Neutrophil (primary cell): ENCODE results near the gene CUZD1.

Source experiments
- H3K27ac ChIP-seq: fragments of 200-600 bp; sonication (generic); 2 replicates; pipeline ENCODE4 v1.5.1; 2016; ENCODE audit warnings: mild to moderate bottlenecking, moderate library complexity
- H3K27me3 ChIP-seq: fragments of 200-600 bp; sonication (generic); 2 replicates; pipeline ENCODE4 v1.6.0; 2016; ENCODE audit warnings: mild to moderate bottlenecking
- H3K36me3 ChIP-seq: fragments of 200-600 bp; sonication (generic); 2 replicates; pipeline ENCODE4 v1.5.1; 2017
- H3K4me1 ChIP-seq, 2 experiments: fragments of 200-600 bp in 1 of 2; sonication (generic) in 1 of 2; 1 replicate in 1 of 2; 2 replicates in 1 of 2; pipeline versions ENCODE4 v1.5.1 to v1.6.1; 2013 to 2016; ENCODE audit warnings: low read depth in 1 of 2, low read length in 1 of 2, mild to moderate bottlenecking in 1 of 2, moderate library complexity in 1 of 2; ENCODE audit not compliant: control insufficient read depth in 1 of 2, insufficient read depth in 1 of 2
- H3K4me3 ChIP-seq, 2 experiments: fragments of 200-600 bp in 1 of 2; sonication (generic) in 1 of 2; 1 replicate in 1 of 2; 2 replicates in 1 of 2; pipeline ENCODE4 v1.5.1; 2013 to 2016; ENCODE audit warnings: low read depth in 1 of 2, low read length in 1 of 2, mild to moderate bottlenecking in 1 of 2, moderate library complexity in 1 of 2
- H3K9me3 ChIP-seq: fragments of 200-600 bp; sonication (generic); 2 replicates; pipeline ENCODE4 v1.5.1; 2016
- TF ChIP-seq, protein P1 (sequence below): fragments of 200-600 bp; sonication (generic); IDR thresholded peaks from 2 replicates; pipeline ENCODE4 v1.5.1; 2016; ENCODE audit warnings: antibody characterized with exemption

Gene CUZD1

DNA sequence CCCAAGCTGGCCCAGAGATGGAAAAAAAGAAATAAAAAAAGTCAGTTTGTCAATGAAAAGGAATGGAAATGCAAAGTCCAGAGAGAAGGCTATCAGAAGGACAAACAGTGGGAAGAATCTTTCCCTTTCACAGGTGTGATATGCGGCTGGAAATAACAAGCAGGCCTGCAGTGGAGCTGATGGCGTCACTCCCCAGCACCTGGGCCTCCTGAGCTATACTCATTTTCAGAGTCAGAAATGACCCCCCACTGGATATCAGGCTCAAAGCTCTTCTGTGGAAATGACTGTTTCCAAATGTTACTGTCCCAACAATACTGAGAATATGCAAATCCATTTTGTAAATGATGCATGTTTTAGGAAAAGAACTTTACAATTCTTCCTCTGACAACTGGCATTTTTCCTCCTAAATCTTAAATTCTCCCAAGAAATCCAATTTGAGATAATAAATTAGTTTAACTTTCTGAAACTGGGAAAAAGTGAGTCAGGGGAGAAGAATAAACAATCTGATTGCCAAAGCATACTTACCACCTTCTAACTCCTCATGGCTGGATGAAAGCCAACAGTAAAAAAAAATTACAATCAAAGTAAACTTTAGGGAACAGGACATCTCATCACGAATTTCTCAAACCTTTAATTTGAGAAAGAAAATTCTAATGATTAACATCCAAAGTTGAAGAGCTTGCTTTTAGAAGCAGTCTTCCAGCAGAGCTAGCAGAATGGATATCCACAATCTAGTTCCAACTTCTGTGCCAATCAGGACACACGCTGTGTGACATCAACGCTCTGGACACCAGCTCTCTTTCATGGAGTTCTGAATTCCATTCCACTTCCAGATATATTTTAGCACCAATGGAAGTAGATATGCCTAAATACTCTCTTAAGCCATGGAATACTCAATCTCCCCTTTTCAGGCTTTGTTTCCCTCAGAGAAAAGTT, 5.3 kb upstream of the CUZD1 start:
- TF ChIP-seq, protein P1, sequence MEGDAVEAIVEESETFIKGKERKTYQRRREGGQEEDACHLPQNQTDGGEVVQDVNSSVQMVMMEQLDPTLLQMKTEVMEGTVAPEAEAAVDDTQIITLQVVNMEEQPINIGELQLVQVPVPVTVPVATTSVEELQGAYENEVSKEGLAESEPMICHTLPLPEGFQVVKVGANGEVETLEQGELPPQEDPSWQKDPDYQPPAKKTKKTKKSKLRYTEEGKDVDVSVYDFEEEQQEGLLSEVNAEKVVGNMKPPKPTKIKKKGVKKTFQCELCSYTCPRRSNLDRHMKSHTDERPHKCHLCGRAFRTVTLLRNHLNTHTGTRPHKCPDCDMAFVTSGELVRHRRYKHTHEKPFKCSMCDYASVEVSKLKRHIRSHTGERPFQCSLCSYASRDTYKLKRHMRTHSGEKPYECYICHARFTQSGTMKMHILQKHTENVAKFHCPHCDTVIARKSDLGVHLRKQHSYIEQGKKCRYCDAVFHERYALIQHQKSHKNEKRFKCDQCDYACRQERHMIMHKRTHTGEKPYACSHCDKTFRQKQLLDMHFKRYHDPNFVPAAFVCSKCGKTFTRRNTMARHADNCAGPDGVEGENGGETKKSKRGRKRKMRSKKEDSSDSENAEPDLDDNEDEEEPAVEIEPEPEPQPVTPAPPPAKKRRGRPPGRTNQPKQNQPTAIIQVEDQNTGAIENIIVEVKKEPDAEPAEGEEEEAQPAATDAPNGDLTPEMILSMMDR: no peak
- no peaks in the 10 kb centered on the region for H3K27me3 ChIP-seq
- no peak overlapping the region for H3K27ac ChIP-seq
- no peak overlapping the region for H3K4me3 ChIP-seq
- H3K36me3 ChIP-seq: no peaks in the 10 kb centered on the region
- H3K4me1 ChIP-seq: no peaks in the 10 kb centered on the region
- no peaks in the 10 kb centered on the region for H3K9me3 ChIP-seq

DNA sequence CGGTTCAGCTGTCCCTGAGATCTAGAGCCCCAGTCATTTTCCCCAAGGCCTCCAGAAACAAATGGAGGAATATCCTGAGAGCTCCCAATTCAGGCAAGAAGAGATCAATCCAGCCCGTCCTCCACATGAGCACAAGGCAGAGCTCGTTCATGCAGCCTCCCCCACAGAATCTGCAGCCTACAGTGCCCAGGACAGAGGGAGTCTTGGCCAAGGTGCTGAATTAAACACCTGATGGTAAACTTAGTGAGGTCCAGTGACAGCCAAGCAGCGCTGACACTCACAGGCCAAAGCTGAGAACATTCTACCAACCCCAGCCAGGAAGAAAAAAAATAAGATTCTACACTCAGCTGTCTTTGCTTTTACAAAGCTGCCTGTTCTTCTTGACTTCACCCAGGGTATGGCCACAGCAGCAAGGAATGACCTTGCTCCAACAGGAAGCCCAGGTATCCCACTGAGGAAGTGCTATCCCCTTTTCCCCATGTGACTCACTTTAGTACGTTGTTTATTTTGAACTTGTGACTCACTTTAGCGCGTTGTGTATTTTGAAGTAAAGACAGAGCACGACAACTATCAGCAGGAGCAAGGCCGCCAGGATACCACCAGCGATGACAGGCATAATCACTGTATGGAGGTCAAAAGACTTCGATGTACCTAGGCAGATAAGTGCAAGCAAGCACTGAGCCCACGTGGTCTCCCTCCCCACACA, 4.4 kb upstream of the CUZD1 start:
- Histone ChIP-seq H3K27ac (no peak overlapping the region), H3K27me3 (no peaks in the 10 kb centered on the region), H3K9me3 (no peaks in the 10 kb centered on the region), H3K4me3 (no peak overlapping the region), H3K36me3 (no peaks in the 10 kb centered on the region), H3K4me1 (no peaks in the 10 kb centered on the region)
- TF ChIP-seq, protein P1: no peak

DNA sequence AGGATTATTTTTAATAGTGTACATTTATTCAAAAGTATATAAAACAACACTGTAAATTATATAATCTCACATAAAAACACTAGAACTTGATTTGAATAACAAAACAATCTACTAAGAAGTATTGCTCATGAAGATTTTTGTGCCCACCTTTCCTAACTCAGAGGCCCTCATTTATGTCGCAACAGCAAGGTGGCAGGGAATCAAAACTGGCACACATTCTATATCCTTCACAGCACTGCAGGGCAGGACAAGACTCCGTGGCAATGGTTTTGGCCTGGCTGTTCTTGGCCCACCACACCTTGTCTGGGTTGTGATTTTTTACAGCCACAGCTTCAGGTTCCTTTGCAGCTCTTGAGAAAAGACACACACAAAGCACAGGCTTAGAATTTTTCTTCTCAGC, 3.4 kb upstream of the CUZD1 start:
- no peaks in the 10 kb centered on the region for H3K27me3 ChIP-seq
- no peaks in the 10 kb centered on the region for H3K4me1 ChIP-seq
- no peaks in the 10 kb centered on the region for H3K36me3 ChIP-seq
- H3K4me3 ChIP-seq: no peak overlapping the region
- no peak overlapping the region for H3K27ac ChIP-seq
- no peaks in the 10 kb centered on the region for H3K9me3 ChIP-seq
- TF ChIP-seq, protein P1: no peak

DNA sequence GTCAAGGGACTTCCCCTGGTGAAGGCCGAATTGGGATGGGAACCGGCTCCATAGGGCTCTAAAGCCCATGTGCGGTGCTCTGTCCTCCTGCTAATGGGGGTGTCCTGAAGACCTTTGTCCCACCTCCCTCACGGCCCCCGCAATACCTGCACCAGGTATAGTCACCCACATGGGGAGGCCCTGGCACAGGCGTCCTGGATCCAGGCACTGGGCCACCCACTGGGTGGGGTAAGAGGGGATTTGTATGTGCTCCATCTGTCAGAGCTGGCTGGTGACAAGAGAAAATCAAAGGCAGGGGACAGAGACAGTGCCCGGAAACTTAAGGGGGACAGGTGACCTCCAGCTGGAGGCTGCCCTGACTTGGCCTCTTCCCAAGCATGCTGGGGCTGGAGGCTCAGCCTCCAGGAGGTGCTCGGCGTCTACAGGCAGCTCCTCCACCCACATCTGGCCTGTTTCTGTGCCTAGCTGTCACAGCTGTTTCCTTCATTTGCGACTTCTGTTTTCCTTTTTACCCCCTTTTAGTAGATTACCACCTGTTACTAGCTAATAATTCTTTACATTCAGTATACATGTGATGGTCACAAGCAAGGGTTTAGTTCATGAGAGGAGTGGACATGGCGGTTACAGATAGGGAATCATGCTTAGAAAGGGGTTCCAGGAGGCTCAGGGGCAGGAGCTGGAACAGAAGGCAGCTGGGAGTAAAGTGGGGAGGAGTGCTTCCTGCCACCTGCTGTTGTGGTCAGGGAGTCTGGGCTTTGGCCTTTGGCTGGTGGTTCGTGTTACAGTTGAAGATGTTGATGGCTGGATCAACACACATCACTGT, 2.3 kb upstream of the CUZD1 start:
- Histone ChIP-seq H3K27ac (no peak overlapping the region), H3K4me3 (no peak overlapping the region), H3K9me3 (no peaks in the 10 kb centered on the region), H3K4me1 (no peaks in the 10 kb centered on the region), H3K27me3 (no peaks in the 10 kb centered on the region), H3K36me3 (no peaks in the 10 kb centered on the region)
- TF ChIP-seq, protein P1: no peak

DNA sequence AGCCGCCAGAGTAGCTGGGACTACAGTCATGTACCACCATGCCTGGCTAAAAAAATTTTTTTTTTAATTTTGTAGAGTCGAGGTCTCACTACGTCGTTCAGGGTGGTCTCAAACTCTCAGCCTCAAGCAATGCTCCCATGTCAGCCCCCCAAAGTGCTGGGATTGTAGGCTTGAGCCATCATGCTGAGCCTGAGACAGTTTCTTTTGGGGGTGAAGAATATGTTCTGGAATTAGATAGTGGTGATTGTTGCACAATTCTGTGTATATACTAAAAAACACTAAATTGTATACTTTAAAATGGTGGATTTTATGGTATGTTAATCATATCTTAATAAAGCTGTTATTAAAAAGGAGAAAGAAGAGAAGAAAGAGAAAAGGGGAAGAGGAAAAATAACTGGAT, 1.5 kb downstream of the CUZD1 start:
- TF ChIP-seq, protein P1: no peak
- no peaks in the 10 kb centered on the region for H3K27me3 ChIP-seq

More for the DNA sequence above, 1.5 kb downstream of the CUZD1 start:
- no peak overlapping the region for H3K4me3 ChIP-seq
- no peaks in the 10 kb centered on the region for H3K4me1 ChIP-seq
- H3K36me3 ChIP-seq: no peaks in the 10 kb centered on the region
- no peaks in the 10 kb centered on the region for H3K9me3 ChIP-seq
- no peak overlapping the region for H3K27ac ChIP-seq
